ENCODE measurements around the gene SEMA5B.

DNA sequence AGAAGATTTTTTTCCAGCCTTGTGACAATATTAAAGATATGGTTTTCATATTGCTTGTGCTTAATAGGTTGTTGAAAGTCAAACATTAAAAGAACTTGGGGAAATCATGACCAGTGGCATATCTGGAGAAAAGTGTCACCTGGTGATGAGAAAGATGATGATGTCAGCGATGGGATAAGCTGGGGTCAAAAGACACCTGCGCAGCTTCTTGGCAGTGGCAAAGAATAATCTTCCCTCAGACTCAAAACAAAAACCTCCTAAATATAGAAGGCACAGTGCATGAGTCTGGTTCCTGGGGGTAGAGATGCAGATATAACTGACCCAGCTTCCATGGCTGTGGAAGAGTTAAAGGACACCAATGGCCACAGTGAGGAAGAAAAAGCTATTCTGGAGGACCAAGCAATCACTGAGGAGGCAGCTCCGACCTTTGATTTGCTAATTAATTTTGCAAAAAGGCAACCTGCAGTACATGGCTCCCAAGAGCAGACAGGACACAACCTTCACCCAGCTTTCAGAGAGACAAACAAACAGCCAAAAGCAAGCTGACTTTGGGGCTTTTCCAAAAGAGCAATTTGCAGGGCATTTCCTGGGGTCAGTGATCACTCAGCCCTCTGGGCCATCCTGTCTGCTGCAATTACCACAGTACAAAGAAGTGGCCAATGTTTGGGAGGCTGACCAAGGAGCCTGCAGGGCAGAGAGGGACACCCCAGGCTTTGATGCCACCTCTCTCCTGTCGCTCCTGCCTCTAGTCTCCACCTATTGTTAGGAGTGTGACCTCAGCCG is 17.6 kb upstream of the SEMA5B start:
- TF ChIP-seq CTCF (IDR thresholded peaks at IDR 0.05) (no peak), POLR2A (IDR thresholded peaks at IDR 0.05) (no peak)

Measured in breast epithelium (tissue), 3 donors.